H1 (cell line): ENCODE data around the gene CYP2F1. TPM values are rescaled to one million over a fixed set of nuclear protein-coding genes. Genes with fewer than 3 reads are reported as not detected.

Experiments
- BACH1 ChIP-seq: IDR thresholded peaks from 2 replicates; pipeline ENCODE4 v1.6.1; 2012; ENCODE audit warnings: low read length, improper control_type of control experiment
- CHD7 ChIP-seq: fragments of 300-600 bp; sonication (generic); IDR thresholded peaks from 2 replicates; pipeline ENCODE4 v1.7.1; 2012; ENCODE audit warnings: low read length, moderate library complexity, mild to moderate bottlenecking, inconsistent platforms; ENCODE audit not compliant: insufficient replicate concordance
- FOSL1 ChIP-seq: IDR thresholded peaks from 2 replicates; pipeline ENCODE4 v1.6.1; 2011; ENCODE audit warnings: mild to moderate bottlenecking, low read depth, low read length, moderate library complexity; ENCODE audit not compliant: insufficient read depth
- GTF2F1 ChIP-seq: IDR thresholded peaks from 2 replicates; pipeline ENCODE4 v1.6.1; 2012; ENCODE audit warnings: low read depth, low read length, improper control_type of control experiment, borderline replicate concordance
- HDAC2 ChIP-seq, 2 experiments: fragments of 300-600 bp in 1 of 2; sonication (generic) in 1 of 2; IDR thresholded peaks; 2 replicates each; pipeline ENCODE4 v1.6.1; 2011 to 2012; ENCODE audit warnings: low read depth in 2 of 2, low read length in 2 of 2, mild to moderate bottlenecking in 2 of 2, moderate library complexity in 2 of 2, borderline replicate concordance in 1 of 2, inconsistent platforms in 1 of 2
- MAFK ChIP-seq: IDR thresholded peaks from 2 replicates; pipeline ENCODE4 v1.6.1; 2012; ENCODE audit warnings: low read depth, mild to moderate bottlenecking, improper control_type of control experiment, low read length
- POU5F1 ChIP-seq: IDR thresholded peaks from 2 replicates; pipeline ENCODE4 v1.6.1; 2011; ENCODE audit warnings: low read depth, mild to moderate bottlenecking, low read length, moderate library complexity
- RFX5 ChIP-seq: IDR thresholded peaks from 2 replicates; pipeline ENCODE4 v1.6.1; 2011; ENCODE audit warnings: low read depth, low read length, improper control_type of control experiment, borderline replicate concordance
- RNF2 ChIP-seq: fragments of 200-900, 300-1000 bp; sonication (generic); IDR thresholded peaks from 2 replicates; pipeline ENCODE4 v1.7.1; 2016; ENCODE audit warnings: borderline replicate concordance, low read depth, mild to moderate bottlenecking, antibody characterized with exemption, low read length; ENCODE audit not compliant: poor library complexity, severe bottlenecking; ENCODE audit errors: missing control alignments
- polyA plus RNA-seq, 7 experiments: library from polyadenylated mRNA; depleted of rRNA in 3 of 7; stranded (reverse) in 5 of 7; unstranded in 2 of 7; fragments of >200 nt in 5 of 7; fragments of 200-250 nt in 2 of 7; gene quantifications; 1 replicate in 5 of 7; 2 replicates in 1 of 7; 4 replicates in 1 of 7; pipeline versions ENCODE4 v1.2.1 to v1.2.3, GENCODE V29; 2011 to 2013; ENCODE audit warnings: missing spikeins in 2 of 7, mixed read lengths in 2 of 7
- total RNA-seq: library from RNA; stranded (reverse); fragmentation: NEBNext Ultra II Directional; extraction: Animal tissue kit (Norgen Biotek cat#: 25700); gene quantifications from 2 replicates; pipeline ENCODE4 v1.2.1, GENCODE V29; 2021
- TF ChIP-seq, protein P1 (sequence below): IDR thresholded peaks from 2 replicates; pipeline ENCODE4 v1.6.1; 2011; ENCODE audit warnings: low read length, improper control_type of control experiment

The CYP2F1 gene
- total and polyA plus RNA-seq, 2 of the 8 experiments (the other 6 are each of a cell fraction or from before 2014, with no cell fraction given): 0.17 TPM; not detected in 1

DNA sequence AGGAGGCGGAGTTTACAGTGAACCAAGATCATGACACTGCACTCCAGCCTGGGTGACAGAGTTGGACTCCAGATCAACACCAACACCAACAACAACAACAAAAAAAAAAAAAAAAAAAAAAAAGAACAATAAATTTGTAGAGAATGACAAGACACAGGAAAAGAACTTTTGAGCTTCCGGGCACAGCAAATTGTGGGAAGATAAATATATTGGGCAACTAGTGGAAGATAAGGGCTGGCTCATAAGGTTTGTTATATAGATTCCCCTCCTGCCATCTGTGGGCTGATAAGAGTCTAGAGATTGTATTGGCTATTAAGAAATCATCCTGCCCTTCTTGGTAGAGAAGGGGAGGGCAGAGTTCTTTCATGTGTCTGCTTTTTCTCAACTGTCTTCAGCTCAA is 45.6 kb downstream of the CYP2F1 start (continued):
- TF ChIP-seq CHD7 (no peak), POU5F1 (no peak), GTF2F1 (no peak), MAFK (no peak), RFX5 (no peak), BACH1 (no peak), RNF2 (no peak), HDAC2 (IDR thresholded peaks at IDR 0.05; ENCODE audit: borderline replicate concordance in 1 of 2, low read depth in 2 of 2, low read length in 2 of 2) (no peak), FOSL1 (no peak)
- TF ChIP-seq, protein P1, sequence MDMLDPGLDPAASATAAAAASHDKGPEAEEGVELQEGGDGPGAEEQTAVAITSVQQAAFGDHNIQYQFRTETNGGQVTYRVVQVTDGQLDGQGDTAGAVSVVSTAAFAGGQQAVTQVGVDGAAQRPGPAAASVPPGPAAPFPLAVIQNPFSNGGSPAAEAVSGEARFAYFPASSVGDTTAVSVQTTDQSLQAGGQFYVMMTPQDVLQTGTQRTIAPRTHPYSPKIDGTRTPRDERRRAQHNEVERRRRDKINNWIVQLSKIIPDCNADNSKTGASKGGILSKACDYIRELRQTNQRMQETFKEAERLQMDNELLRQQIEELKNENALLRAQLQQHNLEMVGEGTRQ: no peak
